Transverse colon (tissue), 4 donors: ENCODE results near the gene SARDH.

Experiments
- CTCF ChIP-seq, 5 experiments: fragments of 200-600 bp in 3 of 5; fragments of 450-650 bp in 2 of 5; sonication (generic) in 3 of 5; IDR thresholded peaks; 1 replicate in 2 of 5; 2 replicates in 3 of 5; pipeline ENCODE4 v1.5.1; 2016 to 2017; ENCODE audit warnings: antibody characterized with exemption in 5 of 5, inconsistent platforms in 3 of 5, mild to moderate bottlenecking in 2 of 5, moderate library complexity in 1 of 5
- EP300 ChIP-seq: sonication (generic); formaldehyde crosslinking; IDR thresholded peaks from one replicate; pipeline ENCODE4 v1.6.1; 2017; ENCODE audit warnings: antibody characterized with exemption, low read depth
- POLR2A ChIP-seq: fragments of 450-650 bp; IDR thresholded peaks from one replicate; pipeline ENCODE4 v1.6.1; 2016; ENCODE audit warnings: antibody characterized with exemption, mild to moderate bottlenecking, moderate library complexity
- POLR2AphosphoS5 ChIP-seq, 3 donors: sonication (generic); formaldehyde crosslinking; IDR thresholded peaks; one replicate each; pipeline ENCODE4 v1.6.1; 2016; ENCODE audit warnings: antibody characterized with exemption in 3 of 3

DNA sequence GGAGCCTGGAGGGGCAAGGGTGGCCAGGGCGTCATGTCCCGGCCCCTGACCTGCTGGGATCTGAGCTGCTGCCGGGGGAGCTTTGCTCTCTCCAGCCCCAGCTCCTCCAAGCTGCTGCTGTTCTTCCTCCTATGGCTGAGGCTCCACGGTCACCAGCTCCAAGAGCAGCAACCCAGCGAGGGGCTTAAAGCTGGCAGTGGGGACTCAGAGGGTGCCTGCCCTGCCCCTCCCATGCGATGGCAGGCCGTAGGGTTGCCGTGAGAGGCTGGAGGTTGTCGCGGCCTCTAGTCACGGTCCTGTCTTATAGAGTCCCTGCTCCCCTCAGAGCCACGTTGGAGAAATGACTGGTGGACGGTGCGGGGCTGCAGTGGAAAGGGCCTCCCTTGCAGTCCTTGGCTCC is 82.5 kb downstream of the SARDH start:
- no peak for TF ChIP-seq CTCF (IDR thresholded peaks at IDR 0.05)
- no peak for TF ChIP-seq POLR2A
- no peak for TF ChIP-seq POLR2AphosphoS5 (IDR thresholded peaks at IDR 0.05)
- no peak for TF ChIP-seq EP300
